ENCODE data around the gene RBBP7. TPM values are rescaled to one million over a fixed set of nuclear protein-coding genes. Genes with fewer than 3 reads are reported as not detected.

The RBBP7 gene
- 130 and 146 TPM in 2 replicates for total RNA-seq (2014; rRNA removed; shearing (Covaris generic))
- polyA plus RNA-seq (2014; cell fraction: nucleus; rRNA removed) = 194 and 204 TPM in 2 replicates

DNA sequence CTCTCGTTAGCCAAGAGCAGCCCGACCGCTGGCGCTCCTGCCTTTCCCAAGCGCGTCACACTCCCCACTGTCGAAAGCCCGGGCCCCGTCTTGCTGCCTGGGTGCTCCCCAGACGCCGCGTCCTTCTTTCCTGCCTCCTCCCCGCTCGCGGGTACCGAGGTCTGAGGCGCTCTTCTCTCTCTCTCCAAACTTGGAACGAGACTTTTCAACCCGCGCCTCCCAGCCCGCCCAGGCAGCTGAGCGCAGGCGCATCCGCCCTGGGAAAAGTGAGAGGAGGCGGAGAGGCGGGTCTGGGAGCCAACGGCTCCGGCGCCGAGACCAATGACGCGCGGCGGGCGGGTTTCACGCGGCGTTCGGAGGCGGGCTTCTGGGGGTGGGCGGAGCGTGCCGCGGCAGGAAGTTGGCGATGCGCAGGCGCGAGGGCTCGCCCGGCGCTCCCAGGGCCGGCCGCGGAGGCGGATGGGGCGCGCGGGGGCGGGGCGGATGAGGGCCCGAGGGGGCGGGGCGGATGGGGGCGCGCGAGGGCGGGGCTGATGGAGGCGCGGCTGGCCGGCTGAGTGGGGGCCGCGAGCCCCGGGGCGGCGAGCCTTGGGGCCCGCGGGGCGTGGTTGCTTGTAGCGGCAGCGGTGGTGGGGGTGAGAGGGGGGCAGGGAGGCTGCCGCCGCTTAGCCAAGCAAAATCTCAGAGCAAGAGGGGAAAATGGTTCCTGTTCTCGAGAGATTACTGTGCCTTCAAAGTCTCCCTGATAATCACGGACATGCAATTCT, at the start of gene RBBP7:
Gene RBBP7, minus strand, starts transcription at position 268 of the 767 bp plus-strand sequence. CDS start 309 bp downstream, outside the sequence.
- peak; percentile 90 for DNase-seq (ENCODE audit: extremely low read depth, low read depth)

- no peak for DNase-seq (ENCODE audit: extremely low read depth, low read depth)
These were observed 48.8 kb upstream of the RBBP7 start for GRCh38 chrX:16918979-16919378.

DNA sequence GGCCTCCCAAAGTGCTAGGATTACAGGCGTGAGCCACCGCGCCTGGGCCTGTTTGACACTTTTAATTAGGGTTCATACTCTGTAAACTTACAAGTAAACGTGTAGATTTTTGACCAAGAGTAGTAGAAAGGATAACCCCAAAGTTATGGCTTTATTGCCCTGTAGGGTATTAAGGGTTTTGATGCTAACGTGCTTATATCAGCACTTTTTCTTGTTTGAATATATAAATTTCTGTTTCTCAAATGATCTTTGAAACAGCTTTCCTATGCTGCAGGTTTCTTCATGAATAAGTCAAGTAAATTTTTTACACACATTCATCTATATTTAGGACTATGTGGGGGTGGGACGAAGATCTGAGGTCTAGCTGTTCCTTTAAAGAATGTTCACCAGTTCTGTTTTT, 47.0 kb upstream of the RBBP7 start:
- DNase-seq (ENCODE audit: extremely low read depth, low read depth) = no peak

- DNase-seq (ENCODE audit: extremely low read depth, low read depth) = no peak
These were observed 46.4 kb upstream of the RBBP7 start for GRCh38 chrX:16916561-16916960.

GRCh38 chrX:16914058-16914457, 43.9 kb upstream of the RBBP7 start:
- DNase-seq (ENCODE audit: extremely low read depth, low read depth) = no peak

GRCh38 chrX:16910376-16910775, 40.2 kb upstream of the RBBP7 start:
- DNase-seq (ENCODE audit: extremely low read depth, low read depth) = no peak

- DNase-seq (ENCODE audit: extremely low read depth, low read depth) = no peak
These were observed 33.3 kb upstream of the RBBP7 start for GRCh38 chrX:16903274-16904022.

GRCh38 chrX:16897445-16897844, 27.3 kb upstream of the RBBP7 start:
- DNase-seq (ENCODE audit: extremely low read depth, low read depth) = no peak

DNA sequence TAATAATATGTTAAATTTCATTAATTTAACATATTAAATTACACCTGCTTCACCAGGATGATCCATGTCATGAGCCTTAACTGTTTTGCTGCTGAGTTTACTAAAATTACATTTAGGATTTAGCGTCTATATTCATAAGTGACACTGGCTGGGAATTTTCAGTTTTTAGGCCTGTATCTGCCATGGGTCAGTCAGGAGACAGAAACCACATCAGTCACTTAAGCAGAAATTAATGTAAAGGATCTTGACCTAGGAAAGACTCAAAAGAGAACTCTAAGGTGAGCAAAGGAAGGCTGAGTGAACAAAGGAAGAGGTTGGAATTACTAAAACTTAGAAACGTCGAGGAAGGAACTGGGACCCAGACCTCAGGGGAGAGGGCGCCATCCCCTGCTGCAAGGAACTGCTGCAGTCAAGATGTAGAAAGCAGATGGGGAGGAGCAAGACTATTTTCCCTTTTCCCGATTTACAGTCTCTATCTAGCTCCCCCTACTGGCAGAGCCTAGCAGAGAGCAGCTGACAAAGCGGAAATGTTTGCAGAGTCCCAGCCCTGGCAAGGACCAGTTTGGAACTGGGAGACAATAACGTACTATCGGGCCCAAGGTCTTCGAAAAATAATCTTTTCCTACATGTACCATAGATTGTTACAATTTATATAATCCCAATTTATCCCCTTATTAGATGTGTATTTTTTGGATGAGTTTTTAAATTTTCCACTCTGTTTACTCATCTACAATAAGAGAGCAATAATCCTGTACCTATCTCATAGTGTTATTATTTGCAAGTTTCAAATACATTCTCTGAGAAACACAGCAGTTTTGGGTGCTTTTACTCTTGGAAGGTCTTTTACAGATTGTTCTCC, 22.6 kb upstream of the RBBP7 start:
- peak; percentile 83 for DNase-seq (ENCODE audit: extremely low read depth, low read depth)

DNA sequence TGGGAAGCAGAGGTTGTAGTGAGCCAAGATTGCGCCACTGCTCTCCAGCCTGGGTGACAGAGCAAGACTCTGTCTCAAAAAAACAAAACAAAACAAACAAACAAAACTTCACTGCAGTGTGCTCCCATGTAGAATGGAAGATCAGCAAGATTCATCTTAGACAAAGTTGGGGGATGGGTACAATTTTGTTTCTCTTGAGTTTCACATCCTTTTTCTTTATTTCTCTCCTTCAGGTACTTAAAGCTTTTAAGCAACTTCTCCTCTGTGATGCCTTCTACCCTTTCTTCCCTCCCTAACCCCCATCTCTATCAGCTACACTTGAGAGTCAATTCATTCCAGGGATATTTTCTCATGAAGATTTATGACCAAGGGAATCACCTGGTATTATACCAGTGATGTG, 15.5 kb upstream of the RBBP7 start:
- DNase-seq (ENCODE audit: extremely low read depth, low read depth) = no peak

GRCh38 chrX:16883487-16883804, 13.3 kb upstream of the RBBP7 start:
- no peak for DNase-seq (ENCODE audit: extremely low read depth, low read depth)

- peak; percentile 65 for DNase-seq (ENCODE audit: extremely low read depth, low read depth)
These were observed 12.7 kb upstream of the RBBP7 start for GRCh38 chrX:16882702-16883486.

GRCh38 chrX:16882169-16882568, 12.0 kb upstream of the RBBP7 start:
- DNase-seq (ENCODE audit: extremely low read depth, low read depth) = no peak

GRCh38 chrX:16876696-16877095, 6.5 kb upstream of the RBBP7 start:
- DNase-seq (ENCODE audit: extremely low read depth, low read depth) = no peak

GRCh38 chrX:16874458-16875095, 4.4 kb upstream of the RBBP7 start:
- no peak for DNase-seq (ENCODE audit: extremely low read depth, low read depth)

DNA sequence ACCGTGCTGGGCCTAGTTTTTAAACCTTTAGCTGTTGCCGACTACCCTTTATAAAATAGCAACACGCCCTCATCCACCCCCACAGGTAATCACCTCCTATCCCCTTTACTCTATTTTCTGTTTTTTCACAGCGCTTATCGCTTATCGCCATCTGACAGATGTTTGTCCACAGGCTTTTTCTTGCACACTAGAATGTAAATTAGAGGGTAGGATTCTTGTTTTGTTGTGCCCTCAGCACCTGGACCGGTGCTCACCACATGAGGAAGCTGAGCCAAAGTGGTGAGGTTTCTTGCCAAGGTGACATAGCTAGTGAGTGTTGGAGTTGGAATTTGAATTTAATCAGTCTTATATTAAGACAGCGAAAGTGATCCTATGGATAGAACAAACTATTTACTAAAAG, 2.9 kb upstream of the RBBP7 start:
- no peak for DNase-seq (ENCODE audit: extremely low read depth, low read depth)

DNA sequence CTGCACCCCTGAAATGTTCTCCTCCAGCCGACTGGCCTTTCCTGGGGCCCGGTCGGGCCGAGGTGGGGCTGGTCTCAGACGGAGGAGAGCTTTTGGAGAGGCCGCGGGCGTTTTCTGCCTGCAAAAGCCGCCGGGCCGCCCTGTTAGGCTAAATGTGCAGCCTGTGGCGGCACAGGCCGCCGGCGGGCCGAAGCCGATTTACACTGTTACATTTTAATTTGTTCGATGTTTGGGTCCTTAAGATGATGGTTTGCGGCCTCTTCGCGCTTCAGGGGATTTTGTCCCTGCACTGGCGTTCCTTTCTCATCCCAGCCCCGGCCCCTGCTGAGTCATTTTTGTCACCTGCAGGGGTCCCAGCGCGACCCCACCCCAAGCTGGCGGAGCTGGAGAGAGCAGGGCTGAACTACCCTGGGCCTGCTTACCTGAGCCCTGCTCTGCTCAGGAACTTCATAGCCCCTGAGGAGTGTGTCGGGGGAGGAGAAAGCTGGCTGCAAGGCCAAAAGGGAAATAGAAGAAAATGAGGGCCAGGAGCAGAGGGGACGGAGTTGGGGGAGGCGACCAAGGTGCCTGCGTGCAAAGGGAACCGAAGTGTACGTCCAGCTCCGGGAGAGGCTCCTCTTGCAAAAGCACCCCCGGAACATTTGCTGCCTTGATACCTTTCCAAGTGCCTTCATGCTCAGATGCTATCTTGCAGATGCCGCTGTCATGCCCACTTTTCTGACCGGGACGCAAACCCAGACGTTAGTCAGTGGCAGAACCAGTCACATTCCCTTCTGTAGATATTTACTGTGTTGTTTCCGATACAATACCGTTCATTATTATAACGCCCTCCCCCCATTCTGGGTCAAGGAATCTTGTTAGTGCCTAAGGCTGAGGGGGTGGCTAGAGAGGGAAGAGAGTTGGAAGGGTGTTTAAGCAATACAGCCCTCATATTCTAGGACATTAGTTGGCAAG, 977 bp upstream of the RBBP7 start:
- DNase-seq (ENCODE audit: extremely low read depth, low read depth) = no peak

DNA sequence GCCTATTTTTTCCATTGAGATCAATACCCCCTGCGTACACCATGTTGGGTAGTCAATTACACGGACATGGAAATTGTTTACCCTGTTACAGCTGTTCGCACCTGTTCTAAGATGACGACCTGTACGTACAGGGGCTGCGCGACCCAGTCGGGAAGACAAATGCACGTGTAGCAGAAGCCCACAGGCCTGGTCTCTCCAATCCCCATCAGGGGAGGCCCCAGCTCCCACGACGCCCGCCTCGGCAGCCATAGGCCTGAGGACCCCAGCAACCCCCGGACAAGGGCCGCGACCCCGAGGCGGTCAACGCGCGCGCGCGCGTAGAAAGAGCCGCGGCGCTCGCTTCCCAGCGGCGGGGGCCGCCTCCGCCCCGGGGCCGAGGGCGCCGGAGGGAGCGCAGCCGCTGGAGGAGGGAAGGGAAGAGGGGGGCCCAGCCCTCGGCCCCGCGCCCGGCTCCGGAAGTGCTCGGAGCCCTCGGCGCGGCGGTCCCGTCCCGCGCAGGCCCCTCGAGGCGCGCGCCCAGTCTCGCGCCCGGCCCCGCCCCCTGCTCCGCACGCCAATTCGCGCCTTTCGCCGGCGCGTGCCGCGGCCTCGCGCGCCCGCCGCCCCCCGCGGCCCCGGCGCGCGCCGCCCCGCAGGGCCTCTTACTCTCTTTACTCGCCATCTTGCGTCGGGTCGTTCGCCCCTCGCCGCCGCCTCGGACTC, 618 bp downstream of the RBBP7 start:
- peak; percentile 22 for DNase-seq (ENCODE audit: extremely low read depth, low read depth)
